Jurkat, Clone E6-1 (cell line): ENCODE measurements around the gene FMNL3.
A peak's percentile ranks its signal among the peaks of the same experiment; 100 is the strongest.

ENCODE experiments used
- DNase-seq: peaks from one replicate; pipeline ENCODE4 v3.0.0-alpha.2; 2011; ENCODE audit warnings: low read depth, low spot score
- H3K4me3 ChIP-seq: 2 replicates; pipeline ENCODE4 v1.5.1; 2011; ENCODE audit warnings: mild to moderate bottlenecking, low read length, control low read depth, moderate library complexity

The FMNL3 gene

DNA sequence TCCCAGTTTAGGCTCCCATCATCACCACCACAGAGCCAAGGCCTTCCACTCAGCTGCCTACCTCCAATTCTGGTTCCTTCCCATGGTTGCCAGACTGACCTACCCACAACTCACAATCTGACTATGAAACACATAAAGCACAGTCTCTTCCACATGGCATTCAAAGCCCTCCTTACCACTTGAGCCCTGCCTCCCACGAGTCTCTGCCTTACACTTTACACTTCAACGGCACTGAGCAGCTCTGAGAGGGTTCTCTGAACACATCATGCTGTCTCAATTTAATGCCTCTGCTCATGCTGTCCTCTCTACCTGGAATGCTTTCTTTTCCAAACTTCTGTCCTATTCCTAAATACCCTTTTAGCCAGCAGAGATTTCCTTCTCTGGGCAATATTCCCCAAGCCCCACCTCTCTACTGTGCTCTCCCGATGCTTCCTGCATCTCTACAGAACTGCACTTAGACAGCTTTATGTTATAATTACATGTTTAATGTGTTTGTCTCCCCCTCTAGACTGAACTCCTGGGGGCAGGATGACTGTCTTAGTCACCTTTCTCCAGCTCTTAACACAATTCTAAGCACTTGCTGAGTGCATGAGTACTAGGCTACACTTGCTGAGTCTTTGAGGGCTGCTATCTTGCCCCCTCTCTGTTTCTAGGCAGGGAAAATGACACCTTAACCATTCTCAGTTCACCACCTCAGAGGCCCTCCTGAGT, 23.5 kb downstream of the FMNL3 start:
- no peak for DNase-seq

DNA sequence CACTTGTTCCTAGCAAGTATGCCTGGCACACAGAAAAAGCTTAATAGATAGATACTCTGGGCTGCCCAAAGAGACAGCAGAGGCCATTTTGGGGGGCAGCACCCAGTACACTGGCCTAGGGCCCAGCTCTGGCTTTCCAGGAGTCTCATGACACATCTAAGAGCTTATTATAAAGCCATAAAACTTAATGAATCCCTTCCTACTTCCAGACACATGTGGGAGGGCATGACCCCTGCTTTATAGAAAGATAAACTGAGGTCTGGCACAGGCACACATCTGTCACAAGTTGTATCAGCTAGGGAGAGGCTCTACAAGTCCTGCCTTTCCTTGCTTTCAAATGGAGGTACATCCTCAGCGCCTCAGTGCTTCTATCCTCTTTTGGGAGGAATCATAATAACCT, 27.1 kb downstream of the FMNL3 start:
- H3K4me3 ChIP-seq: no peak overlapping the region
- DNase-seq: no peak

More for the DNA sequence above, 23.5 kb downstream of the FMNL3 start:
- no peak overlapping the region for H3K4me3 ChIP-seq

DNA sequence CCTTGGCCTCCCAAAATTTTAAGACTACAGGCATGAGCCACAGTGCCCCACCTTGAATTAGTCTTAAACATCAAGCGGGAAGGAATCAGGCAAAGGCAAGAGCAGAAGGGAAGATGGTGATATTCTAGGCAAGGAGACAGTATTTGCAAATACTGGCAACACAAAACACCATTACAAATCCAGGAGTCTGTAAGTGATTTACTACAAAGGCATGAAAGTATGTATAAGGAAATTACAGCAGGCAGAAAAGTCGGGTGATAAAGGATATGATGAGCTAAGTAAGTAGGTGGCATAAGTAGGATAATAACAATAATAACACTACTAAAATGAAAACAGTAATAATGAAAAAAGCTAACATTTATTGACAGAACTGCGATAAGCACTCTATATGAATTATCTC, 28.5 kb downstream of the FMNL3 start:
- no peak overlapping the region for H3K4me3 ChIP-seq

DNA sequence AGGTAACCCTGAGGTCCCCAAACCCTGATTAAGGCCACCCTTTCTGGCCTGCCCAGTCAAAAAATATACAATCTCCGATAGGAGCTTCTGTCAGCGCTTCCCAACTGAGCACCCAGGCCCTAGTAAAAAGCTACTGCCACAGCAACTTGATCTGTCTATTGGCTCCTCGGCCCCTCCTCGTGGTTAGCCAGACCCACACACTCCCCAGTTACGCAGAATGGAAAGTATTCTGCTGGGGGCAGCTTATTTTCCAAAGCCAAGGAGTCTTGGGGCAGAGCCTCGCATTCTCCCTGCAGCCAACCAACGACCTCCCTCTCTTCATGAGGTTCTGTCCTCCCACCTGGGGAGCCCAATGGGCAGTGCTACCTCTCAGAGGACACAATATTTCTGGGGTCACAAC, 32.1 kb downstream of the FMNL3 start:
- no peak for DNase-seq
- H3K4me3 ChIP-seq: no peak overlapping the region

More for the DNA sequence above, 28.5 kb downstream of the FMNL3 start:
- no peak for DNase-seq

DNA sequence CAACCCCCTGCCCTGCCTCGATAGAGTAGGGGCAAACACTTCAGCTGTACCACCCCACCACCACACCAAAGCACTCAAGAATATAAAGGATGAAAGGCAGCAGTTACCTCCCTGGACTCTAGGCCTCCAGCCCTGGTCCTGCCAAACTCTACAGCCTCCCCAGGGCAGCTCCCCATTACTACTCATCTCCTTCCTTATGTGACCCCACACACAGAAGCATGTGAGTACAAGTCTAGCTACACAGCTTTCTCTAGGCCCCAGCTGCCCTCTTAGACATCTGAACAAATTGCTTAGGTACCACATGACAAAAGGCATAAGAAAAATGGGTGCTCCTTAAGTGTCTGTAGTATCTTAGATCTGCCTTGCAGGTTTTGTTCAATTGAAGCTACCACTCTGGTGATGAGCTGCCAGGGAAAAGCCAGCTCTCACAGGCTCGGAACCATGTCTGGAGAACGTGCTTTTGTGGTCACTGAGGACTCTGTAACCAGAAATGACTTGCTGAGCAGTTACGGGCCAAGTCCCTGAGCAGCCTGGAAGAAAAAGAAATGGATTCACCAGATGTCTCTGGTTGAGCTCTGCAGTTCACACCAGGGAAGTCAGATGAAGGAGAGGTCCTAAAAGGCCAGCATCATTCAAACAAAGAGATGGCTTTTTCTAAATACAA, 32.8 kb downstream of the FMNL3 start:
- no peak overlapping the region for H3K4me3 ChIP-seq
- DNase-seq: no peak

DNA sequence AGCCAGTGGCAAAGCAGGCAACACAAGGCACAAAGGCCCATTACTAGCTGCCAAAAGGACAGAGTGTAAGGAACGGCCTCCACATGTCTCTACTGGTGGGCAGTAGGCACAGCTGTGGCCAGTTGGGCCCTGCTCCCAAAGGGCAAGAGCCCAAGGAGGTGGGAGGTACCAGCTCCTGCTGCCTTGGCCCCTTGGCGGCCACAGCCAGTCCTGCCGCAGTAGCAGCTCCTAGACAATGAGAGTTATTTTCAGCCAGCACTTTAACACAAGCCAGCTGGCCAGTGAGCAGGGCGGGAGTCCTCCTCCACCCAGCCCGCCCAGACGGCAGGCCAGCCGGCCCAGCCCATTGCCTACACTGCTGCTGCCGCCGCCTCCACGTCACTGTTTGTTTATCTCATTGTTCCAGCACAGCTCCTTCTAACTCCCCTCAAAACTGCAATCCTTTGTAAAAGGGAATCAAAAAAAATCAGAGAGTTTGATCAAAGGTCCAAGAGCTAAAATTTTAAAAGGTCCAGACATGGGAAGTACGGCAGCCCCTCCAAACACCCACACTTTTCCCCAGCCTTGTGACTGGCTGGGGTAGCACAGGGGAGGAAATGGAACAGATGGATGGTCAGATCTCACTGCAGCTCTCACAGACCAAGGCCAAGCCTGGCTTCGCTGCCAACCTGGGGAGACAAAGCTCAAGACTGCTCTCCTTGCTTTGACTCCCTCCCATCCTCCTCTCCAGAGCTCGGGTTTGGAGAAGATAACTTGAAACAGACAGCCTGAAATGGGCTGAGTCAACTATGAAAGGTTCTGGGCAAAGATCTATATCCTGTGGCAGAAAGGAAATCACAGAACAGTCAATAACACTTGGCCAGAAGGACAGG, 33.5 kb downstream of the FMNL3 start:
- DNase-seq: no peak
- H3K4me3 ChIP-seq: no peak overlapping the region

DNA sequence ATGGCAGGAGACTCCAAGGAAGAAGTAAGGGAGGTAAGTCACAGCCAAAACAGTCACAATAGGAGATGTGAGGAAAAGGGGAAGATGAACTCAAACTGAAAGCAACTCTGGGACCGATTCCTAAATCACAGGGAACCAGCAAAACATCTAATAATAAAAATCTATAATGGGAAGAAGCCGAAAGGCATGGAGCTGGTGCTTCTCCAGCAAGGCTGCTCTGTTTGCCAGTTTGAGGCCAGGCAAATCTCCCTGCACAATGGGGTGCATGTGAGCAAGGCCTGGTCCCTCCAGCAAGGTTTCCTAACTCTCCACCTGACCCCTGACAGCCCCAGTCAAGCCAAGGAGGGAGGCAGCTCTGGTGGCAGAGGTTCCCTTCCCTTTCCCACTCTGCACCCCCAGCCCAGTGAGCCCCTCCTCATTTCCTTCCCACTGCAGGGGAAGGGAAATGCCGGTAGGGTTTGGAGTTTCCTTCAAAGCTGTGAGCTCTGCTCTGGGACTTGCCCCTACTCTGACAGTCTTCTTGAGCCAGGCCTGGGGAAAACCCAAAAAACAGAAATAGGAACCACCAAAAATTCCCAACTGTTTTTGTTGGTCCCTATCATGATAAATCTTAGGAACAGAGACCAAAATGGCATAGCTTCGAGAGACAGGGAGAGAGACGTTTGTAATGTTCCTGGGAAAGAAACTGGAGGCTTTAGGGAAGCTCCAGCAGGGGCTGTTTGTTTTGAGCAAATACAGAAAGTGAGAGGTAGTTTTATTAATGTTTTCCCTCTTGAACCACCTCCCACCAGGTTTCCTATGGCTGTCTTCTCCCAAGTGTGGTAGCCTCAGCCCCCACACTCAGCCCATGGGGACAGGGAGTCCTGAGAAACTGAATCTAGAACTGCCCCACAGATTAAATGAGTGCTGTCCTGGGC, 34.6 kb downstream of the FMNL3 start:
- no peak overlapping the region for H3K4me3 ChIP-seq

DNA sequence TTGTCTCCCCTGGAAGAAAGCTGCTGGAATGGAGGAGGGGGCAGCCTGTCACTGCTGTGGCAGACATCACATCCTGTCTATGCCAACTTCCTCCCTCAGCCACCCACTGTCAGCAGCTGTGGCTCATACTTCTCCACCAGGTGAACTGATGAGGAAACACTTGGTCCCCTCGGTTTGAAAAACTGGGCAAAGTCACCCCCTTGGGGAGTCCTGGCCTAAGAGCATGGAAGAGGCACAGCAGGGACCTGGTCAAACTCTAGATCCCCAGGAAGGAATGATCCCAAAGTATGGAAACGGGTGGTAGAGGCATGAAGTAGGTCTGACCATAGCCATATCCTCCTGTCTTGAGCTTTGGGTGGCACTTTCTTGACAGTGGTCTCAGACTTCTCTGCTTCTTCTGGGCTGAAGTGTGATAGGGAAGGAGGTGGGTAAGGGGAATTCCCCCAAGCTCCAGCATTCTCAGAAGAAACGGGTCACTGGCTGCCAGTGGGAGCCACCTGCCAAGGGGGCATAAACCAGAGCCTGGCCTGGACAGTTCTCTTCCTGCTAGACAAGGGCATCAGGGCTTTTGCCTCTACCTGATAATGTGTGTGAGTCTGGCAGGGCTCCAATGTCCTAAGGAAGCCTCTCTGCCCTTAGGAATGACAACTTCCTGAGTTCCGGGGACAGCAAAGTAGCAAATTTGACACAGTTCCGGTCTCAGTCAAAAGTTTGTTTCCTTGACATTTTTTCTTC, 36.0 kb downstream of the FMNL3 start:
- peak; percentile 83 for DNase-seq
- peak overlapping the region; percentile 42 for H3K4me3 ChIP-seq

More for the DNA sequence above, 34.6 kb downstream of the FMNL3 start:
- DNase-seq: no peak

DNA sequence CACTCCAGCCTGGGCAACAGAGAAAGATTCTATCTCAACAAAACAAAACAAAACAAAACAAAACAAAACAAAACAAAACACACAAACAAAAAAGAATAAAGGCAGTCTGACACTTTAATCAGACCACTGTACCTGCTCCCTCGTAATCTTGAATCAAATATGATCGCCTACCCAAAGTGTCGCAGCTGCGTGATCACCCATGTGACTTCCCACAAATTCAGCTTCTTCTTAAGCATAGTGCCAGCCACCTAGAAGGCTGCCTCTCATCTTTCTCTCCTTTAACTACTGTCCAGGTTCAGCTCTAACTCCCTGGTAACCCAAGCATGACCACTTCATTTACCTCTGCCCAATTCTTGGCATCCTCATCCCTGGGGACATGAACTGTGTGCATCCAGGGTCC, 37.4 kb downstream of the FMNL3 start:
- H3K4me3 ChIP-seq: no peak overlapping the region

DNA sequence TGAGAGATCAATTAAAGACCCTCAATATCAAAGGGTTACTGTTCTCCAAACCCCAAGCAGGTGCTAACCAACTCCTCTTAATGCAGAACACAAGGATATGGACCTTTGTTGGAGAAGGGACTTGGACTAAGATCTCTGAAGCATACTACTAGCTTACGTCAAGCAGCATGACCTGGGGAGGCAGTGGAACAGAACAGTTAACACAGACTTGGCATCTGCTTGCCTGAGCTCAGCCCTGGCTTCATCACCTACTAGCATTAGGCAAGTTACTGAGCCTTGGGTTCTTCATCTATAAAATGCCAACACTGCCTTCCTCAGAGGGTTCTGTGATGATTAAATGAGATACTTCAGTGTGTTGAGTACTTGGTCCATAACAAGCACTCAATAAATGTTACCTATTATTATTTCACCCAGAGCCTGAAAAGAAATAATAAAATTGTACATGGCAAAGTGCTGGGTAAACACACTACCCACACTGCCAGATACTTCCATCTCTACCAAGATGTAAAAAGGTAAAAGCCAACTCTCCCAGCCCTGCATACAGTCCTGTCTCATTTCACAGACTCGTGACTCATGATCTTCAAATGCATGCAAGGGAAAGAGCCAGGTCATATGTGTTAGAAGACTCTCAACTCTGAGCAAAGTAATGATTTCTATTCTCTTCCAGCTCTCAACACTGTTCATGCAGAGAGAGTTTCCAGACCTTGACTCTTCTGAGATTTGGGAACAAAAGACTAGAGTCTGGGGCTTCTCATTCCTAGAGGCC, 39.7 kb downstream of the FMNL3 start:
- DNase-seq: no peak
- H3K4me3 ChIP-seq: no peak overlapping the region

More for the DNA sequence above, 37.4 kb downstream of the FMNL3 start:
- DNase-seq: no peak

DNA sequence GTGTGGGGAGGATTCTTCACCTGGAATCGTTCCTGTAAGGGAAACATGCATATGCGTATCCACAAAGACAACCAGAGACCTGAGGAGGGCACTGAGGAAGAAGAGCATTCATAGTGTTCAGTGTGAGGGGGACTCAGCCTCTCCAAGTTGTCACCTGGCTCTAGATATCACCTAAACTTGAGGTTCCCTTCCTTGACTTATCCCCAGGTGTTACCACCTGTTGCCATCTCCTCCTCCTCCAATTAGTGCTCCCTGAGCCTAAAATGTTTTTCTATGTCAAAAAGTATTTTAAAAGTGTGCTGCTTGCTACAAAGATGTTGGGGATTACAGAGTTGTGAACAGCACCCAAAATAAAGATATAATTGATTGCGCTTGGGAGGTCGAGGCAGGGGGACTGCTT, 41.0 kb downstream of the FMNL3 start:
- H3K4me3 ChIP-seq: no peak overlapping the region
- DNase-seq: no peak

DNA sequence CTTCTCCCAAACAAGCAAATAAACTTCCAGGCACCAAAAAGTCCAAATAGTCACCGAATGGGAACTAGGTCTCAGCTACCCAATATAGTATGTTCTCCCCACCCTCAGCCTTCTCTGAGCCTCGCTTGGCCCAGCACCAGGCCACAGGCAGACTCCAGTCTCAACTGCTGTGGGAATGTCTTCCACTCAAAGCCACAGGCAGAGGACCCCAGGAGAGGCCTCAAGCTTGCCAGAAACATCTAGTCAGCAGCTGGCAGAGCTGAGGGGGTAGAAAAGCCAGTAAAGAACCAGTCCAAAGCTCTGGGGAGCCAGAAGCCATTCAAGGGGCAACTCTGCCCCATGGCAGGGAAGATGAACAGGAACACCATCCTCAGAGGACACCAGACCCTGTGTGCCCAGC, 41.8 kb downstream of the FMNL3 start:
- no peak for DNase-seq
- H3K4me3 ChIP-seq: no peak overlapping the region

DNA sequence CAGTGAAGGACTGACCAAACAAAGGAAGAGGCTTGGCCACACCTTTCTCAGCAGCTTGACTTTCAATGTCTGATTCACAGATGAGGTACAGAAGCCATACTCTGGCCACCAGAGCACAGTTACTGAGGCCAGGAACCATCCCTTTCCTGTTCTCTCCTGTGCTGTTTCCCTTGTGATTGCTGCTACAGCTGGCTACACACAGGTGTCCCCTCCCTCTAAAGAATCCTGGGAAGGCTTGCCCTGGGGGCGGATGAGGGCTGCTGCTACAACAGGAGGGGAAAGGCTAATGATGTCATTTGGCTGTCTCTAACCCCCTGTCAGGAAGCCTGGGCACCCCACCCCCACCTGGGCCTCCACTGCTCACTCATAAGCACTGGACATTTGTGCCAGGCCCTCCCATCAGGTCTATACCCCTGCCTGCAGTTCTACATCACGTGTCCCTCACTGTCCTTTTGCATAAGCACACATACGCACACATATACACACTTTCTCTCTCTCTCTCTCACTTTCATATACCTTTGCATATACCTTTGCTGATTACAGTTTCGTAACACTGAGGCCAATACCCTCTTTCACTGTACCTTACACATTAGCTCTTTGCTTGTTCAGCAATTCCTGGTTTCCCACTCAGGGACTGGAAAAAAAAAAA, 42.5 kb downstream of the FMNL3 start:
- DNase-seq: no peak
- H3K4me3 ChIP-seq: no peak overlapping the region

DNA sequence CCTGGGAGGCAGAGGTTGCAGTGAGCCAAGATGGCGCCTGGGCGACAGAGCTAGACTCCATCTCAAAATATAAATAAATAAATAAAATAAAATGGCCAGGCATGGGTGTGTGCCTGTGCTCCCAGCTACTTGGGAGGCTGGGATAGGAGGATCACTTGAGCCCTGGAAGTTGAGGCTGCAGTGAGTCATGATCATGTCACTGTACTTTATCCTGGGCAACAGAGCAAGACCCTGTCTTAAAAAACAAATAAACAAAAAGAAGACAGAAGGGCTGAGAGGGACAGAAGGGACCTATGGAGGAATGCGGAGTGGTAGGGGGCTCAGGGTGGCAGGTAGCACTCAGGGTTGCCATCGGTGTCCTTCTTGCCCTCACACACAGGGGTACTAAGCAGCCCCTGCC, 43.0 kb downstream of the FMNL3 start:
- no peak for DNase-seq
- no peak overlapping the region for H3K4me3 ChIP-seq

DNA sequence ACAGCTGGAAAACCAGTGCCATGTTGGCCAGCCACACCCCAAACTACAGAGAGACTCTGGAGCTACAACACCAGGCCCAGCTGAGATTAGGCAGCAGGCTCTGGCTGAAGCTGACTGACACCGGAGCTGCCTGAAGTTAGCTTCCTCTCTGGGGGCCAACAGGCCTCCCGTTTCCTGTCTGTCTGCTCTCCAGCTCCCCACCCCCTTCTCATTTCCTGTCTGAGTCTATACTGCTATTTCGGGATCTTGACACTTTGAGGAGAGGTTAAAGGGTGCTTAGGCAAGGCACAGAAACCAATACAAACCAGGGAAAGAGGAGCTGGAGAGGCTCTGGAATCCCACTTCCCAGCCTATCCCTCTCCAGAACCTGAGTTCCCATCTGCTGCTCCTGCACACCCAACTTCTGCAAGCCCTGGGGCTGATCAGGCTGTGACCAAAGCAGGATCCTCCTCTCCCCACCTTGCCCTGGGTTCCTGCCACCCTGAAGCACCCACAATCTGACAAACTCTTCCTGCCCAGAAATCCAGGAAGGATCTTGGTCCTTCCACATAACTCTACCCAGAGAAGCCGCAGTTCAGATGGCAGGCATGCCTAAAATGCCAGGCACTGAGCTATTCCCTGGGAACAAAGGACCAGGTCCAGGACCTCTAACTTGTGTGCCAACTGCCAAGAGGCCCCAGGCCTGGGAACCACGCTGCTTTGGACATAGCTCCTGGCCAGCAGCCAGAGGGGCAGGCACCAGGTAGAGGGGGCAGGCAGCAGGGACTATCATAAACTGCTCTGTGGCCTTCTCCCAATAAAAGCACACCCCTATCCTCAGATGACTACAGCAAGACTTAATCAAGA, 44.0 kb downstream of the FMNL3 start:
- peak; percentile 96 for DNase-seq
- peak overlapping the region; percentile 45 for H3K4me3 ChIP-seq

DNA sequence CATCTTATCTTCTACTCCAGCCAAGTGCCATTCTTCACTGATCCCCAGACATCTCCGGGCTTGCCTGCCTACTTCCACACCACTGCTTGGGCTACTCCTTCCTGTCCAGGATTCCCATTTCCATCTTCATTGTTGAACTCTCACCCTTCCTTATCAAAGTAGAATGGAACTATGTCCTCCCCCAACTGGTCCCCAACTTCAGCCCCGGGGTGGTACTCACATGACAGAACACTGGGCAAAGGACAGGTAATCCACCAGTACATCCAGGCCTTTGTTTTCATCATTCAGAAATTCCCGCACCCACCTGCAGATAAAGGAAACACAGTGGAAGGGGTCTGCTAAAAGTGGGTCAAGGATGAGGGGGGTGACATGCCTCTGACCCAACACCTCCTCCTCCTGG, 45.5 kb downstream of the FMNL3 start:
- no peak for DNase-seq
- no peak overlapping the region for H3K4me3 ChIP-seq
